C4-2B (cell line): ENCODE measurements around the gene TMTC2.

Source experiments
- CTCF ChIP-seq: fragments of 450-650 bp; conservative IDR thresholded peaks from 2 replicates; pipeline ENCODE4 v1.5.1; 2017; ENCODE audit warnings: mild to moderate bottlenecking
- ZFX ChIP-seq: fragments of 450-650 bp; IDR thresholded peaks from 2 replicates; pipeline ENCODE4 v1.6.1; 2017

- no peak for TF ChIP-seq CTCF
- TF ChIP-seq ZFX = no peak
Measured at GRCh38 chr12:82688596-82688995, 1.9 kb downstream of the TMTC2 start.
